Astrocyte of the spinal cord (primary cell): ENCODE measurements around the gene RAB31.

Experiments used
- DNase-seq: peaks from one replicate; pipeline ENCODE4 v3.0.0; 2011; ENCODE audit warnings: low read depth, low spot score
- H3K4me3 ChIP-seq: 2 replicates; pipeline ENCODE4 v1.5.1; 2011; ENCODE audit warnings: low read depth, mild to moderate bottlenecking, low read length, moderate library complexity
- in situ Hi-C: cut with HindIII; loops from 2 replicates; pipeline ENCODE4 v1.10.0; 2017; ENCODE audit warnings: low sequenced_read_pairs
- TF ChIP-seq, protein P1 (sequence below): IDR thresholded peaks from 2 replicates; pipeline ENCODE4 v1.5.1; 2012; ENCODE audit warnings: low read depth, mild to moderate bottlenecking, low read length, inconsistent platforms

RAB31 gene

GRCh38 chr18:9735879-9736278, 27.8 kb downstream of the RAB31 start:
- no peak overlapping the region for H3K4me3 ChIP-seq
- TF ChIP-seq, protein P1, sequence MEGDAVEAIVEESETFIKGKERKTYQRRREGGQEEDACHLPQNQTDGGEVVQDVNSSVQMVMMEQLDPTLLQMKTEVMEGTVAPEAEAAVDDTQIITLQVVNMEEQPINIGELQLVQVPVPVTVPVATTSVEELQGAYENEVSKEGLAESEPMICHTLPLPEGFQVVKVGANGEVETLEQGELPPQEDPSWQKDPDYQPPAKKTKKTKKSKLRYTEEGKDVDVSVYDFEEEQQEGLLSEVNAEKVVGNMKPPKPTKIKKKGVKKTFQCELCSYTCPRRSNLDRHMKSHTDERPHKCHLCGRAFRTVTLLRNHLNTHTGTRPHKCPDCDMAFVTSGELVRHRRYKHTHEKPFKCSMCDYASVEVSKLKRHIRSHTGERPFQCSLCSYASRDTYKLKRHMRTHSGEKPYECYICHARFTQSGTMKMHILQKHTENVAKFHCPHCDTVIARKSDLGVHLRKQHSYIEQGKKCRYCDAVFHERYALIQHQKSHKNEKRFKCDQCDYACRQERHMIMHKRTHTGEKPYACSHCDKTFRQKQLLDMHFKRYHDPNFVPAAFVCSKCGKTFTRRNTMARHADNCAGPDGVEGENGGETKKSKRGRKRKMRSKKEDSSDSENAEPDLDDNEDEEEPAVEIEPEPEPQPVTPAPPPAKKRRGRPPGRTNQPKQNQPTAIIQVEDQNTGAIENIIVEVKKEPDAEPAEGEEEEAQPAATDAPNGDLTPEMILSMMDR: no peak
- DNase-seq: no peak
- in situ Hi-C loops: no loop called here

DNA sequence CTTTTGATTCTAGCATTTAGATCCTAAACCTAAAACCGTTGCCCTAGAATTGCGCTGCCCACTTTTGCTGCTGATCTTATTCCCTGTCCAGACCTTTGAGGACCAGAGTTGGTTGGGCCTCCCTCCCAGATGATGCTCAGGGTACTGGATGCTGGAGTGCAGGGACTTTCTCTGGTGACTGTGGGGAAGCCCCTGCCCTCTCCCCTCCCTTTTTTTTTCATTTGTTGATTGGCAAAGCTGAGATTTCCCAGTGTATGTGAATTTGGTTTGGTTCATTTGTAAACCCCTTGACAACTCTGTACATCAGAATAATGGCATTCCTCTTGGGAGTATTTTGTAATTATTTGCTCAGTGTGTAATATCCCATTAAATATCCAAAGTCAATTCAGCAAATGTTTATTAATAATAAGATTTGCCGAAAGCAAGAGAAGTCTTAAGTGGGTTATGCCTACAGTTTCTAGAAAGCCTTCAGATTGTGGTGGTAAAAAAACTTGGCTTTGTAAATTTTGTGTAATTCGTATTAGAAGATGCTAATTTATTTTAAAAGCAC, 28.3 kb downstream of the RAB31 start:
- TF ChIP-seq, protein P1: no peak
- DNase-seq: no peak
- in situ Hi-C loops: no loop called here

GRCh38 chr18:9737006-9737405, 28.9 kb downstream of the RAB31 start:
- in situ Hi-C loops: no loop called here
- DNase-seq: peak; percentile 32
- TF ChIP-seq, protein P1: no peak
- H3K4me3 ChIP-seq: no peak overlapping the region

More for the DNA sequence above, 28.3 kb downstream of the RAB31 start:
- H3K4me3 ChIP-seq: no peak overlapping the region

- H3K4me3 ChIP-seq: no peak overlapping the region
- DNase-seq: peak; percentile 51
- in situ Hi-C loops: no loop called here
- TF ChIP-seq, protein P1: no peak
Measured at GRCh38 chr18:9737472-9738121, 29.5 kb downstream of the RAB31 start.

DNA sequence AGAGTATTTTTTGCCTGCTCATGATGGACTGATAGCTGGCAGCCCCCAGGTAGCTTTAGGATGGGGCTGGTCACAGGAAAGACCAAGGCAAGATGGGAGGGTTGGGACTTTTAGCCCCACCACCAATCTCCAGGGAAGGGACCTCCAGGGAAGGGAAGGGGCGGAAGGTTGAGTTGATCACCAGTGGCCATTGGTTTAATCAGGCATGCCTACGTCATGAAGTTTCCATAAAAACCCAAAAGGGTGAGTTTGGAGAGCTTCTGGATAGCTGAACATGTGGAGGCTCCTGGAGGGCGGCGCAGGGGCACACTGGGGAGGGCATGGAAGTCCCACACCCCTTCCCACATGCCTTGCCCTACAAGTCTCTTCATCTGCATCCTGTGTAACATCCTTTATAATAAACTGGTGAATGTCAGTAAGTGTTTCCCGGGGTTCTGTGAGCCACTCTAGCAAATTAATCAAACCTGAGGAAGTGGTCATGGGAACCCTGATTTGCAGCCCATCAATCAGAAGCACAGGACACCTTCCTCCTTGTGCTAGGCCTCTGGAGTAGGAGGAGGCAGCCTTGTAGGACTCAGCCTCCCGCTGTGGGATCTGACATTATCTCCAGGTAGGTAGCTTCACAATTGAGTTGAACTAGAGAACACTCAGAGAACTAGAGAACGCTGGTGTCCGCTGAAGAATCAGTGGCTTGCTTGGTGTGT, 30.3 kb downstream of the RAB31 start:
- no peak for DNase-seq
- no peak overlapping the region for H3K4me3 ChIP-seq
- in situ Hi-C loops: no loop called here
- TF ChIP-seq, protein P1: no peak

DNA sequence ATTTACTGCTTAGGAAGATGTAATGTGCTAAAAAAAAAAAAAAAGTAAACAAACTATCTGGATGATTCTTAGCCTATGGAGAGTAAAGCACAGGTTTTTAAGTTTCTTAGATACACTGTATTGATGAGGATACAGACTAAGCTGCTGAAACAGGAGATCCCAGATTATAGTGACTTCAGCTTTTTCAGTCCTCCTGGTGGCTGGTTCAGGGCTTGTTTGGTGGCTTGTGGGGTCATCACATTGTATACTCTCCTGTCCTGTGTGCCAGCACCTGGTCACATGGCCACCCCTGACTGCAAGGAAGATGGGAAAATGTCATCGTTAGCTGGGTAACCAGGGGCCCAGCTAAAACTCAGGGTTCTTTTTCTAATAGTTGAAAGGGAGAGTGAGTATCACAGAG, 31.4 kb downstream of the RAB31 start:
- TF ChIP-seq, protein P1: peak; percentile 2
- no peak for DNase-seq
- no peak overlapping the region for H3K4me3 ChIP-seq
- in situ Hi-C loops: no loop called here
